CD4-positive, alpha-beta memory T cell (primary cell): ENCODE measurements around the gene SCP2. TPM values are rescaled to one million over a fixed set of nuclear protein-coding genes. Genes with fewer than 3 reads are reported as not detected.

ENCODE experiments used
- CTCF ChIA-PET: fragments of 350-600 bp; sonication (Branson Sonifier 250); formaldehyde crosslinking; loops from one replicate; lab custom pipeline; 2021; ENCODE audit warnings: inconsistent platforms; ENCODE audit not compliant: partially characterized antibody; lab: Charles Lee
- POLR2A ChIA-PET: fragments of 350-600 bp; sonication (Branson Sonifier 250); formaldehyde crosslinking; loops from one replicate; lab custom pipeline; 2021; ENCODE audit not compliant: partially characterized antibody; lab: Charles Lee
- DNase-seq, 5 donors: peaks; one replicate each; pipeline versions ENCODE4 v3.0.0 to v3.0.0-alpha.2; 2020 to 2022; ENCODE audit warnings: mixed read lengths in 1 of 5
- H3K27ac ChIP-seq: one replicate; pipeline ENCODE4 v1.7.0; 2013; ENCODE audit warnings: low read depth, low read length
- H3K27me3 ChIP-seq: 2 replicates; pipeline ENCODE4 v1.7.0; 2013; ENCODE audit warnings: mild to moderate bottlenecking, low read length, moderate library complexity; ENCODE audit not compliant: insufficient read depth
- H3K36me3 ChIP-seq: 2 replicates; pipeline ENCODE4 v1.7.0; 2013; ENCODE audit warnings: mild to moderate bottlenecking, low read length, moderate library complexity; ENCODE audit not compliant: insufficient read depth
- H3K4me1 ChIP-seq: 2 replicates; pipeline ENCODE4 v1.7.0; 2013; ENCODE audit warnings: mild to moderate bottlenecking, low read length, moderate library complexity; ENCODE audit not compliant: insufficient read depth
- H3K4me3 ChIP-seq, 2 donors: one replicate each; pipeline ENCODE4 v1.7.0; 2013; ENCODE audit warnings: low read length in 2 of 2, mild to moderate bottlenecking in 1 of 2
- H3K9me3 ChIP-seq, 2 donors: one replicate each; pipeline ENCODE4 v1.7.0; 2013; ENCODE audit warnings: low read length in 2 of 2, control low read depth in 1 of 2; ENCODE audit not compliant: control insufficient read depth in 1 of 2
- H3K27ac Mint-ChIP-seq, 7 donors: one replicate each; pipeline ENCODE4 v1.8.0; 2020 to 2021; ENCODE audit warnings: mixed read lengths in 7 of 7, mild to moderate bottlenecking in 6 of 7, inconsistent platforms in 3 of 7, moderate library complexity in 3 of 7
- H3K27me3 Mint-ChIP-seq, 2 donors: one replicate each; pipeline ENCODE4 v1.8.0; 2020 to 2021; ENCODE audit warnings: mixed read lengths in 2 of 2
- H3K36me3 Mint-ChIP-seq, 2 donors: one replicate each; pipeline ENCODE4 v1.8.0; 2020 to 2021; ENCODE audit warnings: mixed read lengths in 2 of 2, inconsistent platforms in 1 of 2, mild to moderate bottlenecking in 1 of 2
- H3K4me1 Mint-ChIP-seq, 4 donors: one replicate each; pipeline ENCODE4 v1.8.0; 2020 to 2021; ENCODE audit warnings: mixed read lengths in 4 of 4, mild to moderate bottlenecking in 1 of 4
- H3K4me3 Mint-ChIP-seq, 8 donors: one replicate each; pipeline ENCODE4 v1.8.0; 2020 to 2021; ENCODE audit warnings: mixed read lengths in 8 of 8, mild to moderate bottlenecking in 7 of 8, moderate library complexity in 6 of 8, inconsistent platforms in 3 of 8
- H3K9me3 Mint-ChIP-seq, 8 donors: one replicate each; pipeline ENCODE4 v1.8.0; 2020 to 2021; ENCODE audit warnings: mixed read lengths in 8 of 8, mild to moderate bottlenecking in 5 of 8, inconsistent platforms in 3 of 8, moderate library complexity in 1 of 8
- intact Hi-C: fragments of 100-400 bp; cut with micrococcal nuclease; formaldehyde crosslinking; loops from one replicate; pipeline ENCODE4 v1.15.1; 2023
- polyA plus RNA-seq, 2 donors: library from polyadenylated mRNA; unstranded; fragments of 300-500 nt; fragmentation: Illumina TruSeq; gene quantifications; one replicate each; pipeline ENCODE4 v1.2.3, GENCODE V29; 2021
- total RNA-seq, 2 experiments: library from RNA; stranded (reverse); gene quantifications; one replicate each; pipeline ENCODE4 v1.2.3, GENCODE V29; 2021

SCP2 gene
- total and polyA plus RNA-seq, 4 experiments from 2014 or later: 49.7 to 260 (median 98.8) TPM

- no peaks in the 10 kb centered on the region for H3K4me1 Mint-ChIP-seq
- no peak for DNase-seq
- Histone ChIP-seq H3K36me3 (no peaks in the 10 kb centered on the region), H3K4me3 (no peak overlapping the region), H3K4me1 (no peaks in the 10 kb centered on the region), H3K9me3 (no peaks in the 10 kb centered on the region), H3K27me3 (no peaks in the 10 kb centered on the region), H3K27ac (no peak overlapping the region)
- H3K27ac Mint-ChIP-seq: no peak overlapping the region
- H3K4me3 Mint-ChIP-seq: no peak overlapping the region
- intact Hi-C loops: no loop called here
- H3K36me3 Mint-ChIP-seq: no peaks in the 10 kb centered on the region
- CTCF ChIA-PET: no interaction called here
- no peaks in the 10 kb centered on the region for H3K27me3 Mint-ChIP-seq
- H3K9me3 Mint-ChIP-seq: no peaks in the 10 kb centered on the region
- POLR2A ChIA-PET: no interaction called here
These were observed 149.1 kb downstream of the SCP2 start for GRCh38 chr1:53076165-53076564.

DNA sequence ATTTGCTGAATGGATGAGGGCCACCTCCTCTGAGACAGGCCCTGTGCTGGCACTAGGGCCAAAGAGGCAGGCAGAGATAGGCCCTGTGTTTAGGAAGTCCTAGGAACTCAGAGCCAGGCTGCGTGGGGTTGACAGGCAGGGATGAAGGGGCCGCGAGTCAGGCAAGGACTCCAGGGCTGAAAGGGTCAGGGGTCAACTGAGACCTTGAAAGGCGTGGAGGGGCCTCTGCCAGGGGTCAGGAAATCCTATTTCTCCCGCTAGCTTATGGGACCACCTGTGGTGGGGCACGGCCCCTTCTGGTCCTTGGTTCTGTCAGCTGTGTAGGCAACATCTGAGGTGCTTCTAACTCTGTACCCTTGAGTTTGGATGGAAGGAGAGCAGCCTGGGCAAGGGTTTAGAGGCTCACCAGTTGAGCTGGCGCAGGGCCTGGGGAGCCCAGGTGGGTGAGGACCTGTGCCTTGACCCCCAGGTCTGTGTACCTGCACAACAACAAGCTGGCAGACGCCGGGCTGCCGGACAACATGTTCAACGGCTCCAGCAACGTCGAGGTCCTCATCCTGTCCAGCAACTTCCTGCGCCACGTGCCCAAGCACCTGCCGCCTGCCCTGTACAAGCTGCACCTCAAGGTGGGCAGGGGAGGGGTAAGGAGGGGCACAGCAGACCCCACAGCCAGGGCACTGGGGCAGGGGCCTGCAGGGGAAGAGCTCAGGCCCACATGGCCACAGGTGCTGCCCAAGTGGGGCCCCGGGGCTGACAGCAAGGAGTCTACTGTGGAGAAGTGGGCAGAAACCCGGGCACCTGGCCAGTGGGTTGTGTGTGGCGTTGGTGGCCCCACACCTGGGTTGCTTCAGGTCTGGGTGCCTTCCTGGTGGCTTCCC lies 149.9 kb downstream of the SCP2 start:
- Histone ChIP-seq H3K36me3 (no peaks in the 10 kb centered on the region), H3K27me3 (no peaks in the 10 kb centered on the region), H3K4me3 (no peak overlapping the region), H3K9me3 (no peaks in the 10 kb centered on the region), H3K4me1 (no peaks in the 10 kb centered on the region), H3K27ac (no peak overlapping the region)
- no peaks in the 10 kb centered on the region for H3K36me3 Mint-ChIP-seq
- H3K4me3 Mint-ChIP-seq: no peak overlapping the region
- no peak overlapping the region for H3K27ac Mint-ChIP-seq
- H3K27me3 Mint-ChIP-seq: no peaks in the 10 kb centered on the region
- intact Hi-C loops: no loop called here
- CTCF ChIA-PET: no interaction called here
- no peaks in the 10 kb centered on the region for H3K9me3 Mint-ChIP-seq
- H3K4me1 Mint-ChIP-seq: no peaks in the 10 kb centered on the region
- no peak for DNase-seq
- POLR2A ChIA-PET: no interaction called here

GRCh38 chr1:53077599-53077965 lies 150.5 kb downstream of the SCP2 start:
- Histone ChIP-seq H3K36me3 (no peaks in the 10 kb centered on the region), H3K4me3 (no peak overlapping the region), H3K27me3 (no peaks in the 10 kb centered on the region), H3K27ac (no peak overlapping the region), H3K4me1 (no peaks in the 10 kb centered on the region), H3K9me3 (no peaks in the 10 kb centered on the region)
- Mint-ChIP-seq H3K4me3 (no peak overlapping the region), H3K36me3 (no peaks in the 10 kb centered on the region), H3K4me1 (no peaks in the 10 kb centered on the region), H3K9me3 (no peaks in the 10 kb centered on the region), H3K27ac (no peak overlapping the region), H3K27me3 (no peaks in the 10 kb centered on the region)
- POLR2A ChIA-PET: no interaction called here
- intact Hi-C loops: no loop called here
- DNase-seq: no peak
- CTCF ChIA-PET: no interaction called here

DNA sequence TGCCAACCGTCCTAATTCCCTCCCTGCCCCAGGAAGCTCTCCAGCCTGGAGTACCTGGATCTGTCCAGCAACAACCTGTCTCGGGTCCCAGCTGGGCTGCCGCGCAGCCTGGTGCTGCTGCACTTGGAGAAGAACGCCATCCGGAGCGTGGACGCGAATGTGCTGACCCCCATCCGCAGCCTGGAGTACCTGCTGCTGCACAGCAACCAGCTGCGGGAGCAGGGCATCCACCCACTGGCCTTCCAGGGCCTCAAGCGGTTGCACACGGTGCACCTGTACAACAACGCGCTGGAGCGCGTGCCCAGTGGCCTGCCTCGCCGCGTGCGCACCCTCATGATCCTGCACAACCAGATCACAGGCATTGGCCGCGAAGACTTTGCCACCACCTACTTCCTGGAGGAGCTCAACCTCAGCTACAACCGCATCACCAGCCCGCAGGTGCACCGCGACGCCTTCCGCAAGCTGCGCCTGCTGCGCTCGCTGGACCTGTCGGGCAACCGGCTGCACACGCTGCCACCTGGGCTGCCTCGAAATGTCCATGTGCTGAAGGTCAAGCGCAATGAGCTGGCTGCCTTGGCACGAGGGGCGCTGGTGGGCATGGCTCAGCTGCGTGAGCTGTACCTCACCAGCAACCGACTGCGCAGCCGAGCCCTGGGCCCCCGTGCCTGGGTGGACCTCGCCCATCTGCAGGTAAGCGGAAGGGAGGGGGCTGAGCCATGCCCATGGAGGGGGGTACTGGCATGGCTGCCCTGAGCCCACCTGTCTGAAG lies 151.4 kb downstream of the SCP2 start:
- peak overlapping the region in 1 of 7 donors; percentile 23 for H3K27ac Mint-ChIP-seq
- CTCF ChIA-PET: no interaction called here
- Histone ChIP-seq H3K36me3 (no peaks in the 10 kb centered on the region), H3K9me3 (no peaks in the 10 kb centered on the region), H3K27ac (no peak overlapping the region), H3K4me1 (no peaks in the 10 kb centered on the region), H3K4me3 (no peak overlapping the region), H3K27me3 (no peaks in the 10 kb centered on the region)
- intact Hi-C loops: no loop called here
- DNase-seq: no peak
- no peaks in the 10 kb centered on the region for H3K27me3 Mint-ChIP-seq
- H3K9me3 Mint-ChIP-seq: no peaks in the 10 kb centered on the region
- H3K4me1 Mint-ChIP-seq: no peaks in the 10 kb centered on the region
- POLR2A ChIA-PET: no interaction called here
- no peak overlapping the region for H3K4me3 Mint-ChIP-seq
- H3K36me3 Mint-ChIP-seq: no peaks in the 10 kb centered on the region

DNA sequence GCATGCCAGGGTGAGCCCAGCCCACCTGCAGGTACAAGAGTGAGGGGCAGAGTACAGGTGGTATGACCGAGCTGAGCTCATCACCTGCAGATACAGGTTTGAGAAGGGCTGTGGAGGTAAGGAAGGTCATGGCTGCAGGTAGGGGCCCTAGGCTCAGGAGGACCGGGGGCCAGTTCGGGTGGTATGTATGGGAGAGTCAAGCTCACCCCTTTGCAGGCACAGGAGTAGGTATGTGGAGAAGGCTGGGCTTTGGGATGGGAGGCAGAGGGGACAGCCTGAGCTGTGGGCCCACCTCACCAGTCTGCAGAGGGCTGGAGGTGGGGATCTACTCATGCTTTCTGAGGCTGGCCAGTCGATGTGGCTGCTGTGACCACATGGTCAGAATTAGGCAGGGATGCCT lies 152.2 kb downstream of the SCP2 start:
- Histone ChIP-seq H3K27me3 (no peaks in the 10 kb centered on the region), H3K27ac (no peak overlapping the region), H3K4me3 (no peak overlapping the region), H3K4me1 (no peaks in the 10 kb centered on the region), H3K36me3 (no peaks in the 10 kb centered on the region), H3K9me3 (no peaks in the 10 kb centered on the region)
- Mint-ChIP-seq H3K9me3 (no peaks in the 10 kb centered on the region), H3K36me3 (no peaks in the 10 kb centered on the region), H3K4me1 (no peaks in the 10 kb centered on the region), H3K27ac (peak overlapping the region in 1 of 7 donors; percentile 23), H3K4me3 (peak overlapping the region in 1 of 8 donors; percentile 15), H3K27me3 (no peaks in the 10 kb centered on the region)
- intact Hi-C loops: no loop called here
- no peak for DNase-seq
- ChIA-PET POLR2A (no interaction called here), CTCF (no interaction called here)

- H3K4me3 ChIP-seq: no peak overlapping the region
- H3K36me3 ChIP-seq: no peaks in the 10 kb centered on the region
- no peak overlapping the region for H3K27ac ChIP-seq
- Mint-ChIP-seq H3K36me3 (no peaks in the 10 kb centered on the region), H3K27me3 (no peaks in the 10 kb centered on the region), H3K9me3 (no peaks in the 10 kb centered on the region), H3K4me3 (no peak overlapping the region), H3K27ac (no peak overlapping the region), H3K4me1 (no peaks in the 10 kb centered on the region)
- DNase-seq: no peak
- intact Hi-C loops: no loop called here
- POLR2A ChIA-PET: no interaction called here
- H3K9me3 ChIP-seq: no peaks in the 10 kb centered on the region
- H3K27me3 ChIP-seq: no peaks in the 10 kb centered on the region
- CTCF ChIA-PET: no interaction called here
- no peaks in the 10 kb centered on the region for H3K4me1 ChIP-seq
These were observed 153.0 kb downstream of the SCP2 start for GRCh38 chr1:53080041-53080440.

DNA sequence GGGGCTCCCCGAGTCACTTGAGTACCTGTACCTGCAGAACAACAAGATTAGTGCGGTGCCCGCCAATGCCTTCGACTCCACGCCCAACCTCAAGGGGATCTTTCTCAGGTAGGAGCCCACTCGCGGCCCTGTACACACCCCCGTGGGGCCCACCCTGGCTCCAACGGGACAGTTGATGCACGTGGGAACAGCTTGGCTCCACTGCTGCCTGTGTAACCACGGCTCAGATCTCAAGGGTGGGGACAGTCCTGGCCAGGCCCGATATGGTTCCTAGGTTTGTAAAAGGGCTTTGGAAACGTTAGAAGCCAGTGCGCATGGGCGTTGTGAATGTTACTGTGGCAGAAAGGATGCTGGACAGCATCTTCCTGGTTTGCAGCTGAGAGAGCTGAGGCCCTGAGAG lies 153.7 kb downstream of the SCP2 start:
- intact Hi-C loops: no loop called here
- no peaks in the 10 kb centered on the region for H3K9me3 ChIP-seq
- Mint-ChIP-seq H3K36me3 (no peaks in the 10 kb centered on the region), H3K27me3 (no peaks in the 10 kb centered on the region), H3K4me3 (no peak overlapping the region), H3K4me1 (no peaks in the 10 kb centered on the region), H3K27ac (no peak overlapping the region), H3K9me3 (no peaks in the 10 kb centered on the region)
- H3K27ac ChIP-seq: no peak overlapping the region
- no peaks in the 10 kb centered on the region for H3K36me3 ChIP-seq
- H3K4me3 ChIP-seq: no peak overlapping the region
- no peak for DNase-seq
- POLR2A ChIA-PET: no interaction called here
- no peaks in the 10 kb centered on the region for H3K27me3 ChIP-seq
- no peaks in the 10 kb centered on the region for H3K4me1 ChIP-seq
- CTCF ChIA-PET: no interaction called here
